Left lobe of liver (tissue), 2 donors: ENCODE data around the gene LZTS2. TPM values are rescaled to one million over a fixed set of nuclear protein-coding genes. Genes with fewer than 3 reads are reported as not detected.

Experiments
- ATAC-seq: fragments of 200-7000 bp; cut with Tn5 transposase; one replicate; pipeline ENCODE4 v1.9.1; 2020; ENCODE audit warnings: mild to moderate bottlenecking, moderate library complexity
- DNase-seq: peaks from one replicate; pipeline ENCODE4 v3.0.0-alpha.2; 2020; ENCODE audit warnings: low spot score
- total RNA-seq: library from RNA; stranded (reverse); gene quantifications from one replicate; pipeline ENCODE4 v1.2.1, GENCODE V29; 2021
- donor health status: DM: no; HTN: no; CAD: no; lungs with moderate emphysema.
- donor health status: DM: no; HTN: yes; CAD: no.

Gene LZTS2
- total RNA-seq, 1 donor from 2014 or later: 11.1 TPM

GRCh38 chr10:100997360-100998182 lies 2.0 kb upstream of the LZTS2 start:
- DNase-seq: peak; percentile 85
- peak; percentile 71 for ATAC-seq

DNA sequence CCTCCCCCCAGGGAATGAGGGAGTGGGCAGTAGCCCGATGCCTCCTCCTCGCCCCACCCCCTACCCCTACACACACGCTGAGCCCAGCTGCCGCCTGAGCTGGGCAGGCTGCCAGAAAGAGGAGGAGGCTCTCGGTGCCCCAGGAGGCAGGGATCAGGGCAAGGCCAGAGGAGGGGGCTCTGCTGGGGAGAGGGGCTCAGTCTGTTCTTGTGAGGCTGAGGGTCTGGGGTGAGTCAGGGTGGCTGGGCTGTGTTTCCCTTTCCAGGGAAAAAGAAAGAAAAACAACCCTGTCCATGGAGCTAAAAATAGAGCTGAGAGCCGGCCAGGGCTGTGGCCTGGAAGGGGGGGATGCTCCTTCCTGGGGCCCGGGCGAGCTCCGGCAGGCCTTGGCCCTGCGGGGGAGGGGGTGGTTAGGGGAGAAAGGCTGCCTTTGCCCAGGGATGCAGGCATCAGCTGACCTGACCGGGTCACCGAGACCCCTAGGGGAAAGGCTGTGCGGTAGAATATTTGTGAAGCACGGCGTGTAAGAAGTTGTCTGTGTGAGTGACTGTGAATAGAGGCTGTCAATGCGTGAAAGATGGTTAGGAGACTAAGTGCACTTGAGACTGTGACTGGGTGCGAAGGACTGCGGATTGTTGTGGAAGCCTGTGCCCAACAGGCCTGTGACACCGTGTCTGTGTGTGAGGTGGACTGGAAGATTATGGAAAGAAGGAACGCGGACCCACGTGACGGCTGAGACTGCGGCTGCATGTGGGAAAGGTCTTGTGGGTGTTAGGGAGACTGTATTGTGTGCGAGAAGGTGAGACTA lies 1.2 kb upstream of the LZTS2 start:
- peak; percentile 57 for ATAC-seq

DNA sequence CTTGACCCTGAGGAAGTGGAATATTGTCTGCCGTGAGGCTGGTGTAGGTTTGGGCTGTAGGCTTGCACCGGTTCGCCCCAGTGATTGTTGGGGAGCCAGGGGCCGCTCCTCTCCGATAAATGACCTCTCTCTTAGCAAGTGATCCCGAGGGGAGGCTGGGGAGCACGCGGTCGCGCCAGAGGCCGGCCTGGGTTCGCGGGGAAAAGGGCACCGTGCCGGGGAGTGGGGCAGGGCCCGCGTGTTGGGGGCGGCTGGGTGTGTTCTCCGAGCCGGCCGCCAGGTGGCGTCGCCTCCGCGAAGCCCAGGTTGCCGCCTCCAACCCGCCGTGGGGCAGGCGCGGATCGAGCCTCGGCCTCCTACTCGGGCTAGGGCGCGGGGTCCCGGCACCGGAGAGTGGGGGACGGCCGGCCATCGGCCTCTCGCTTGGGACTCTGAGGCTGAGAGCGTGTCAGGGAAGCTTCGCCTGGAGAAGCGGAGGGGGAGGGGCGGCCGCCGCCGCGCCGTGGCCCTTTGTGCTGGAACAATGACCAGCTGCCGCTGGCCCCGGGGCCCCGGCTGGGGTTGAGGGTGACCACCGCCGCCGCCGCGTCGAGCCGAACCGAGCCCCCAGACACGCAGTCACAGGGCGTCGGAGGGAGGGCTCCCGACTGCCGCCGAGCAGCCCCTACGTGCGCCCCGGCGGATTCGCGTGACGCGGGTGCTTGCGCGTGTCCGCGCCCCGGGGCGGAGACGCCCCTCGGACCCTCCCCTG lies 442 bp upstream of the LZTS2 start:
- ATAC-seq (peak; percentile 73), DNase-seq (peak; percentile 85)

More for the DNA sequence above, 1.2 kb upstream of the LZTS2 start:
- DNase-seq: peak; percentile 85

DNA sequence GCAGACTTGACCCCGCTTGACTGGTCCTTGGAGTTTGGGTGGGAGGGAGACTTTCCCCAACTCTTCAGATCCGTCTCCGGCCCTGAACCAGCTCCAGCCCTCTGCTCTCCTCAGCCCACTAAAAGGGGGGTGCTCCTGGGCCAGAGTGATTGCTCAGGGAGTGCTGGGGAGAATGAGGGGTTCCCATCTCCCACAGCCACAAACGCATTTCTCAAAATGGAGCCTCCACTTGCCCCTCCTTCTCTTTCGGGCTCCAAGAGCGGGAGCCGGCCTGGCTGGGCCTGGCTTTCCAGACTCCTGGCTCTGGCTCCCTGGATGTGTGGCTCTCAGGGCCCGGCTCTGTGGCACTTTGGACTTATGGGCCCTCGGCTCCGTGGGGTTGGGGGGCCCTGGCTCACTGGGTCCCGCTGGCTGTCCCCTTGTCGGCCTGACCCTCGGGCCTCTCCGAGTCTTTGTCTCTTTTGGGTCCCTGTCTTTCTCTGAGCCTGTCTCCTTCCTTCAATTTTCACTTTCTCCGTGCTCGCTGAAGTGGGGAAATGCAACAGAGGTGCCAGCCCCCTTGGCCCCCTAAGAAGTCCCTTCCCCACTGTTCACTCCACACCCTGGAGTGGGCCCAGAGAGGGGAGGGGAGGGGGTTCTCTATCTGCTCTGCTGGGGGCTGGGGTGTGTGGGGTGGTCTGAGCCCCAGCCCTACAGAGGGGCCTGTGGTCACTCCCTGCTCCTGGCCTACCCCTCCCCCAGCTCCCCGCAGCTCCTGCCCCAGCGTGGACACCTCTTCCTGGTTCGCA lies 713 bp downstream of the LZTS2 start:
- no peak for ATAC-seq
- DNase-seq: no peak

GRCh38 chr10:101000915-101001658 lies 1.5 kb downstream of the LZTS2 start:
- no peak for ATAC-seq
- DNase-seq: no peak

DNA sequence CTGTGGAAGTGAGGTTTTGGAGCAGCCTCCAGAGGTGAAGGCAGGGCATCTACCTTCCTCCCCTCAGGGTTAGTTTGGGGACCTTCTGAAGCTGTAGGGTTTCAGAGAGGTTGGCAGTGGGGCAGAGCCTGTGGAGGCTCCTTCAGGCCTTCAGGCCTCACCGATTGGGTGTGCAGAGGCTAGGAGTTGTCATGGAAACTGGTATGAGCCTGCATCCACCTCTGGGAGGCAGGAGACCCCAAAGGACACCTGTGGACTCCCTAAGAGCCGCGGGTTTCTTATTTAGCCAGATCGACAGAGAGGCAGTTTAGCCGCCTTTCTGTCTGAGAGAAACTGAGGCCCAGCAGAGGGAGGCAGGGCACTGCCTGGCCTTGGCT lies 2.0 kb downstream of the LZTS2 start:
- ATAC-seq: no peak
- DNase-seq: no peak

DNA sequence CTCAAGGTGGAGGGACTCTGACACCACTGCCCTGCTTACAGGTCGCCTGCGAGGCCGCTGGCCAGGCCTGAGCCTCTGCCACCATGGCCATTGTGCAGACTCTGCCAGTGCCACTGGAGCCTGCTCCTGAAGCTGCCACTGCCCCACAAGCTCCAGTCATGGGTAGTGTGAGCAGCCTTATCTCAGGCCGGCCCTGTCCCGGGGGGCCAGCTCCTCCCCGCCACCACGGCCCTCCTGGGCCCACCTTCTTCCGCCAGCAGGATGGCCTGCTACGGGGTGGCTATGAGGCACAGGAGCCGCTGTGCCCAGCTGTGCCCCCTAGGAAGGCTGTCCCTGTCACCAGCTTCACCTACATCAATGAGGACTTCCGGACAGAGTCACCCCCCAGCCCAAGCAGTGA lies 2.8 kb downstream of the LZTS2 start:
- DNase-seq (no peak), ATAC-seq (no peak)

DNA sequence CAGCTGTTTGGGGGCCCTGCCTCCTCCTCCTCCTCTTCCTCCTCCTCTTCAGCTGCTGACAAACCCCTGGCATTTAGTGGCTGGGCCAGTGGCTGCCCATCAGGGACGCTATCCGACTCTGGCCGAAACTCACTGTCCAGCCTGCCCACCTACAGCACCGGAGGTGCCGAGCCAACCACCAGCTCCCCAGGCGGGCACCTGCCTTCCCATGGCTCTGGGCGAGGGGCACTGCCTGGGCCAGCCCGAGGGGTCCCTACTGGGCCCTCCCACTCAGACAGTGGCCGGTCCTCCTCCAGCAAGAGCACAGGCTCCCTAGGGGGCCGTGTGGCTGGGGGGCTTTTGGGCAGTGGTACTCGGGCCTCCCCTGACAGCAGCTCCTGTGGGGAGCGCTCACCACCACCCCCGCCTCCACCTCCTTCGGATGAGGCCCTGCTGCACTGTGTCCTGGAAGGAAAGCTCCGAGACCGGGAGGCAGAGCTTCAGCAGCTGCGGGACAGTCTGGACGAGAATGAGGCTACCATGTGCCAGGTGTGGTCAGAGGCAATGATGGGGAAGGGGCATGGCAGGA lies 4.1 kb downstream of the LZTS2 start:
- DNase-seq (no peak), ATAC-seq (no peak)

DNA sequence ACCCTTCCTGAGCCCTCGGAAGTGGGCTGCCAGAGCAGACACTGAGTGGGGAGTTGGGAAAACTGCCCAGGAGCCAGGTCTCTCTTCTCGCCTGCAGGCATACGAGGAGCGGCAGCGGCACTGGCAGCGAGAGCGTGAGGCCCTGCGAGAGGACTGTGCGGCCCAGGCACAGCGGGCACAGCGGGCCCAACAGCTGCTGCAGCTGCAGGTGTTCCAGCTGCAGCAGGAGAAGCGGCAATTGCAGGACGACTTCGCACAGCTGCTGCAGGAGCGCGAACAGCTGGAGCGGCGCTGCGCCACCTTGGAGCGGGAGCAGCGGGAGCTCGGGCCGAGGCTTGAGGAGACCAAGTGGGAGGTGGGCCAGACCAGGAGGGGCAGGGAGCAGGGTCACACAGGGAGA lies 5.8 kb downstream of the LZTS2 start:
- DNase-seq (no peak), ATAC-seq (no peak)

DNA sequence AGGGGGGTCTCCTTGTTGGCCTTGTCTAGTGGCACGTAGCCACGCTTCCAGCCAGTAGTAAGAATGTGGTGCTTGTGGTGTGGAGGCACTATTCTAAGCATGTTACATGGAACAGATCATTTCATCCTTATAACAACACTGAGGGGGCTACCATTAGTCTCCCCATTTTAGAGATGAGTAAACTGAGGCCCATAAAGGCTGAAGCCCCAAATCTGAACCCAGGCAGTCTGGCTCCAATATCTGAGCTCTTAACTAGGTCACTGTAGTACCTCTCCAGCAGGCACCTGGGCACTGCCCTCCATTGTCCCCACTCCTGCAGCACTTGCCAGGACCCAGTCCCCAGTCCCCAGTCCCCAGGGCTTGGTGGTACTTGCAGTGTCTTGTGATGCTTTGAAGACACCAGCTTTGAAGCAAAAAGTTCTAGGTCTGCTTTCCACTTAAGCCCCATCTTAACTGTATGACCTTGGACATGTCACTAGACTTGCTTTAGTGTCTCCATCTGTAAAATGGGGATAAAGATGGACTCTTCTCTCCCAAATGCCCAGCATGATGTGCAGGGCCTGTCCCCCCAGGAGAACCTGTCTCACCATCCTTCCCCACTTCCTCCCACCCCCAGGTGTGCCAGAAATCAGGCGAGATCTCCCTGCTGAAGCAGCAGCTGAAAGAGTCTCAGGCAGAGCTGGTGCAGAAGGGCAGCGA lies 6.4 kb downstream of the LZTS2 start:
- DNase-seq (no peak), ATAC-seq (no peak)

DNA sequence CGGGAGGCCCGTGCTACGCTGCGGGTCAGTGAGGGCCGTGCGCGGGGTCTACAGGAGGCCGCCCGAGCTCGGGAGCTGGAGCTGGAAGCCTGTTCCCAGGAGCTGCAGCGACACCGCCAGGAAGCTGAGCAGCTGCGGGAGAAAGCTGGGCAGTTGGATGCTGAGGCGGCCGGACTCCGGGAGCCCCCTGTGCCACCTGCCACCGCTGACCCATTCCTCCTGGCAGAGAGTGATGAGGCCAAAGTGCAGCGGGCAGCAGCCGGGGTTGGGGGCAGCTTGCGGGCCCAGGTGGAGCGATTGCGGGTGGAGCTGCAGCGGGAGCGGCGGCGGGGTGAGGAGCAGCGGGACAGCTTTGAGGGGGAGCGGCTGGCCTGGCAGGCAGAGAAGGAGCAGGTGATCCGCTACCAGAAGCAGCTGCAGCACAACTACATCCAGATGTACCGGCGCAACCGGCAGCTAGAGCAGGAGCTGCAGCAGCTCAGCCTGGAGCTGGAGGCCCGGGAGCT lies 7.0 kb downstream of the LZTS2 start:
- no peak for ATAC-seq
- no peak for DNase-seq

GRCh38 chr10:101007099-101007711 lies 7.6 kb downstream of the LZTS2 start:
- no peak for ATAC-seq
- no peak for DNase-seq

DNA sequence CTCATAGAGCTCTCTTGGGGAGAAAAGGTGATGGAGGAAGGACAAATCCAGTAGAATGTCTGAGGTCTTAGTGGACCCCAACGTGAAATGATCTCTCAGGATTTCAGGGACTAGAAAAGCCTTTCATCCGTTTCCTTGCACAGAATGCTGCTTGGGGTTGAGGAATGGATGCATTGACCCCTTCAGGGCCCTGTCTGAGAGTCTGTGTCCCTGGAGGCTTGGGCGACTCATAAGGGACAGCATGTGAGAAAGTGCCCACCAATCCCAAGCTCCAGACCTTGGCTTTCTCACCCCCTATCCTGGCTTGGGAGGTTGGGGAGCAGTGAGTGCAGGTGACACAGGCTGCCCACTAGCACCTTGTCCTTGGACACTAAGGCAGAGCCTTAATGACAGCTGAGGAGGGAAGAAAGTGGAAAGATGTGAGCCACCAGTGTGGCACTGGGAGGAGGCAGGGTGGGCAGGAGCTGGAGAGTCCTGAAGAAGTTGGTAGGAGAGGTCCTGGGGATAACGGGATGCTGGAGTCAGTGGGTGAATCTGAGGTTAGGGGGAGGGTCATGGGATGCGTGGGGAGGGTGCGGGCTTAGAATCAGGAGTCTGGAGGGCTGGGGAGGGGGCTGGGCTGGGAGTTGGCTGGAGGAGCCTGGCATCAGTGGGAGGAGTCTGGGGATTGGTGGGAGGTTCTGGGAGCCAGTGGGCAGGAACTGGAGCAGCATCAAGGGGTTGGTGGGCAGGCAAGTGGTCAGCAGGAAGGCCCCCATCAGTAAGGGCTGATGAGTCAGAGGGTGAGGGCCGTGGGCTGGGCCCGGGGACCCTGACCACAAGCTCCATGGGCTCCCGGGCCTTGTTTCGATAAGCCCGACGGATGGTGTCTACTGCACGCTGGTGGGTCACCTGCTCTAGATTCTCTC lies 8.6 kb downstream of the LZTS2 start:
- no peak for ATAC-seq
- no peak for DNase-seq

GRCh38 chr10:101008823-101009423 lies 9.3 kb downstream of the LZTS2 start:
- no peak for DNase-seq

DNA sequence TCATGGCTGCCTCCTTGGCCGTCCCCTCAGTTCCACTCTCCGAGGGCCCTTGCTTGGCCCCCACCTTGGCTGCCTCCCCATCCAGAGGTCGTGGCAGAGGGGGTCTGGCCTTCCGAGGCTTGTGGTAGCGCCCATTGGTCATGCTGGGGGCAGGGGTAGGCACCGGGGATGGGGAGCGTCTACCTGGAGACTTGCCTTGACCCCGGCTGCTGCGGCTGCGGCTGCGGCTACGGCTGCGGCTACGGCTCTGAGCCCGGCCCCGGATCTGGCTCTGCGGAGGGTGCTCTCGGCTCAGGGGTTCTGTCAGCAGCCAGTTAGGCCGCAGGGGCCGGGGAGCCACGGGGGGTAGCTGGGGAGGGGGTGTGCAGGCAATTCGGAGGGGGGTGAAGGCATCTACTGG lies 10.7 kb downstream of the LZTS2 start:
- ATAC-seq (no peak), DNase-seq (no peak)

More at GRCh38 chr10:101008823-101009423, 9.3 kb downstream of the LZTS2 start:
- ATAC-seq: no peak

DNA sequence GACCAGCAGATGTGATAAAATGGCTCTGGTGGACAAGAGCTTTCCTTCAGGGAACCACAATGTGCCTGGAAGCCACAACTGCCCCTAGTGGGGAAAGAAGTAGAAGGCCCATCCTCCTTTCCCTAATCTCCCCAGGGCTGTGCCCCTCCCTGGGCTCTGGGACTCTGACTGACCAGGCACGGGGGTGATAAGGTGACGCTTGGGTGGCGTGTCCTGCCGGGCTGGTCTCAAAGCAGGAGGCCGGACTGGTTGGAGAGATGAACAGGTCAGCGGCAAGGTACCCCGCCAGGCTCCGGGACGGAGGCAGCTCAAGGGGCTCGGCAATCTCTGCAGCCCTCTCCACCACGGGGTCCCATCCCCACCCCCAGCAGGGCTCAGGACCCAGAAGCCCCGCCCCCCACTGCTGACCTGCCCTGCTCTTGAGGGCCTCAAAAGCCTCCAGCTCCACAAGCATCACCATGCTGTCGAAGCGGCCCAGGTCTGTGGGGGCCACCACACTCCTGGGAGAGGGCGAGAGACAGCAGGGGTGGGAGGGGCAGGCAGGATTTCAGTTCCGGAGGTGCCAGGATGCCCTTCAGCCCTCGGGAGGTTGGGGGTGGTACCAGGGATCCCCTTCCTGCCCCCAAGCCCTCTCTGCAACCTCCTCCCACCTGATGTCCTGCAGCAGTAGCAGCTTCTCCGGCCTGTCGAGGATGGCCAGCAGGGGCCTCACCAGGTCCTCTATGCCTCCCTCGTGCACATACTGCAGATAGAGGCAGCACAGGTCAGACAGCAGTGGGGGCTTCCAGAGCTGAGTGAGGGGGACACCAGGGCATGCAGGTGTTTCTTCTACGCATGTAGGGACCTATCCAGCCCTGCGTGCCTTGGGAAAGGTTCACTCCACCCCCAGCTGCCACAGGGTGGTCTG lies 12.2 kb downstream of the LZTS2 start:
- no peak for DNase-seq
- ATAC-seq: no peak
